ENCODE data around the gene MDFI. TPM values are rescaled to one million over a fixed set of nuclear protein-coding genes. Genes with fewer than 3 reads are reported as not detected.

The MDFI gene
- polyA plus RNA-seq, 1 experiment = 0.19 TPM

DNA sequence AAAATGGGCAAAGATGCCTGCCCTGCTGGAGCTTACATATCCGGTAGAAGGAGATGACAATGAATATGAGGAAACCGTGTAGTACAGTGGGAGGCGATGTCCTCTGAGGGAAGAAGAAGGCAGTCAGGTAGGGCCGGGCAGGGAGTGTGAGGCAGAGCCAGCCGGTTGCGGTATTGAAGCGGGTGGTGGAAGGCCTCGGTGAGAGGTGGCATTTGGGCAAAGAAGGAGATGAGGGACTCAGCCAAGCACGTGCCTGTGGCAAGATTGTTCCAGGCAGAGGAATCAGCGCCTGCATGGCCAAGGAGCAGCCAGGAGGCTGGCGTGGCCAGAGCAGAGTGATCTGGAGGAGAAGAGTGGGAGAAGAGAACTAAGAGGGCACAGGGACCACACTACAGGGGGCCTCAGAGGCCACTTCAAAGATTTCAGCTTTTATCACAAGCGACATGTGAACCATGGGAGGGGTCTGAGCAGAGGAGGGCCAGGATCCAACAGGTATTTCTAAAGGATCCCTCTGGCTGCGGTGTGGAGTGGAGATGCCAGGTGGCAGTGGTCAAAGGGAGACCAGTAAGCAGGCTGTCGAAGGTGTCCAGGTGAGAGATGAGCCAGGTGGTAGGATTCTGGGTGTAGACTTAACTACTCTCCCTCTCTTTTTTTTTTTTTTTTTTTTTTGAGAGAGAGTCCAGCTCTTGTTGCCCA lies 13.8 kb downstream of the MDFI start:
- ChIA-PET POLR2A (interaction anchor here (0.6 kb wide), 1 partner anchor 244 kb away, joined by 3 read pairs; no protein-coding TSS in a partner anchor), CTCF (interaction anchor here (0.6 to 1.2 kb wide), 3 partner anchors 32 to 172 kb away, joined by 3 read pairs; no protein-coding TSS in a partner anchor)
- no peak for DNase-seq (ENCODE audit: low read depth, low spot score)
- TF ChIP-seq, protein P1, sequence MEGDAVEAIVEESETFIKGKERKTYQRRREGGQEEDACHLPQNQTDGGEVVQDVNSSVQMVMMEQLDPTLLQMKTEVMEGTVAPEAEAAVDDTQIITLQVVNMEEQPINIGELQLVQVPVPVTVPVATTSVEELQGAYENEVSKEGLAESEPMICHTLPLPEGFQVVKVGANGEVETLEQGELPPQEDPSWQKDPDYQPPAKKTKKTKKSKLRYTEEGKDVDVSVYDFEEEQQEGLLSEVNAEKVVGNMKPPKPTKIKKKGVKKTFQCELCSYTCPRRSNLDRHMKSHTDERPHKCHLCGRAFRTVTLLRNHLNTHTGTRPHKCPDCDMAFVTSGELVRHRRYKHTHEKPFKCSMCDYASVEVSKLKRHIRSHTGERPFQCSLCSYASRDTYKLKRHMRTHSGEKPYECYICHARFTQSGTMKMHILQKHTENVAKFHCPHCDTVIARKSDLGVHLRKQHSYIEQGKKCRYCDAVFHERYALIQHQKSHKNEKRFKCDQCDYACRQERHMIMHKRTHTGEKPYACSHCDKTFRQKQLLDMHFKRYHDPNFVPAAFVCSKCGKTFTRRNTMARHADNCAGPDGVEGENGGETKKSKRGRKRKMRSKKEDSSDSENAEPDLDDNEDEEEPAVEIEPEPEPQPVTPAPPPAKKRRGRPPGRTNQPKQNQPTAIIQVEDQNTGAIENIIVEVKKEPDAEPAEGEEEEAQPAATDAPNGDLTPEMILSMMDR (IDR thresholded peaks at IDR 0.05; ENCODE audit: low read depth, low read length) = no peak
- Histone ChIP-seq H3K27ac (ENCODE audit: low read depth, low read length) (no peak overlapping the region), H3K27me3 (ENCODE audit: control insufficient read depth, insufficient read depth, low read length) (peaks cover 23% of the 10 kb centered on the region), H3K9me3 (ENCODE audit: control insufficient read depth, insufficient read depth, low read length) (no peaks in the 10 kb centered on the region; the same call in 1 of the 2 replicates), H3K4me3 (ENCODE audit: low read depth, low read length) (no peak overlapping the region)

DNA sequence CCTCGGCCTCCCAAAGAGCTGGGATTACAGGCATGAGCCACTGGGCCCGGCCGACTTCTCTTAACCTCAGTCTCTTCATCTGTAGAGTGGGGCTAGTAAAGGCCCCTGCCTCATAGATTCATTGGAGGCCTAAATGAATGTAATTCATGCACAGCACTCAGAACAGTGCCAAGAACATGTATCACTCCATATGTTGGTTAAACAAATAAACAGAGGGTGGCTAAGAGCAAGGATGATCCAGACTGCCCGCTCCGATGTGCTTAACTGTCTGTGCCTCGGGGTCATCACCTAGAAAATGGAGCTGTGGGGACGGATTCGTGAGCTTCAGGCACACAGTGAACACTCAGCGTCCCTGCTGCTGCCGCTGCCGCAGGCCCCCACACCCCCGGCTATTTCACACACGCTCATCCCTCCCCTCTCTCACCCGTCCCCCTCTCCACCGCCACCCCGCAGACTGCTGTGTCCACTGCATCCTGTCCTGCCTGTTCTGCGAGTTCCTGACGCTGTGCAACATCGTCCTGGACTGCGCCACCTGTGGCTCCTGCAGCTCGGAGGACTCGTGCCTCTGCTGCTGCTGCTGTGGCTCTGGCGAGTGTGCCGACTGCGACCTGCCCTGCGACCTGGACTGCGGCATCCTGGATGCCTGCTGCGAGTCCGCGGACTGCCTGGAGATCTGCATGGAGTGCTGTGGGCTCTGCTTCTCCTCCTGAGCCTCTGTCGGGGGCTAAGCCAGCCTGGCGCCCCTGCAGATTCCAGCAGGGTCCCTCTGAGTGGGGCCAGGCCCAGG lies 14.8 kb downstream of the MDFI start:
- POLR2A ChIA-PET = no interaction called here
- TF ChIP-seq, protein P1 (IDR thresholded peaks at IDR 0.05; ENCODE audit: low read depth, low read length) = no peak
- no peaks in the 10 kb centered on the region; the same call in 1 of the 2 replicates for H3K9me3 ChIP-seq (ENCODE audit: control insufficient read depth, insufficient read depth, low read length)
- CTCF ChIA-PET = interaction anchor here (0.6 to 1.2 kb wide), 2 partner anchors 31 to 173 kb away, joined by 3 read pairs; no protein-coding TSS in a partner anchor
- H3K4me3 ChIP-seq (ENCODE audit: low read depth, low read length) = no peak overlapping the region
- DNase-seq (ENCODE audit: low read depth, low spot score) = no peak
- peaks cover 26% of the 10 kb centered on the region for H3K27me3 ChIP-seq (ENCODE audit: control insufficient read depth, insufficient read depth, low read length)
- H3K27ac ChIP-seq (ENCODE audit: low read depth, low read length) = no peak overlapping the region

DNA sequence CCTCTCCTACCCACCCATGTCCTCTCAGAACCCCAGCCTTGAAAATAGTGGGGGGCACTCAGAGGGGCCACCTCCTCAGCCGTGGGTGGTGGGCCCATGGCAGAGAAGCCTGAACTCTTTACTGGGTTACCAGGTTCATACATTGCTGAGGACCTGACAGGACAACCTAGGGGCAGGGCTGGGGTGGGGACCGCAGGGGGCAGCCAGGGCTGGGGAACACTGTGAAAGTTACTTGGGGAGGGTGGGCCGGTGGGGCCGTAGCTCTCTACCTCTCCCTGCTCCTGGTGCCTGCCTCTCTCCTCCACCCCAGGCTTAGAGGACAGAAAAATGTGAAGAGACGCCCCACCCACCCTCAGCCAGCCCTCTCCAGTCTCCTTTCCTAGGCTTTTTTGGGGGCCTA lies 15.4 kb downstream of the MDFI start:
- CTCF ChIA-PET = no interaction called here
- POLR2A ChIA-PET = no interaction called here
- no peak for DNase-seq (ENCODE audit: low read depth, low spot score)

DNA sequence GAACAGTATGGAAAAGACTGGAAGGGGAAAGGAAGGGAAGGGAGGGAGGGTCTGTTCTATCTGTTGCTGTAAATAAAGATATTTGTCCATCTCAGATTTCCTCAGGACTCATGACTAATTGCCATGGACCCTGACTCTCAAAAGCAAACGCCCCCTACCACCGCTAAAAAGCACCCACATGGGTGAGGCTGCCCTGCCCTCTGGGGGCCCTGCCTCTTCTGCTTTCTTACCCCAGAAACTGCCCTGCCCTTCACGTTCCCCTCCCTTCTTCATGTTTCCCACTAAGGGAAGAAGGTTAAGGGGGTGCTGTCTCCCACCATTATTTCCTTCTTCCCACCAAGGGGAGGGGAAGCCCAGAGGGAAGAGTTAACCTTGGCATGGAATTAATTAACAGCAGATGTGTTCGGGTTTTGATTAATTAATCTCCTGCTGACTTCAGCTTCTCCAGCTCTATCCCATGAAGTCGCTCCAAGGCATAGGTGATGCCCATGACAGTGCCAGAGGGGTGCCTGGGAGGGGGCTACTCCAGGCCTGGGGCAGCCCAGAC lies 16.0 kb downstream of the MDFI start:
- Histone ChIP-seq H3K27ac (ENCODE audit: low read depth, low read length) (no peak overlapping the region), H3K9me3 (ENCODE audit: control insufficient read depth, insufficient read depth, low read length) (no peaks in the 10 kb centered on the region; the same call in 1 of the 2 replicates), H3K4me3 (ENCODE audit: low read depth, low read length) (no peak overlapping the region), H3K27me3 (ENCODE audit: control insufficient read depth, insufficient read depth, low read length) (peaks cover 34% of the 10 kb centered on the region)
- DNase-seq (ENCODE audit: low read depth, low spot score) = no peak
- TF ChIP-seq, protein P1 (IDR thresholded peaks at IDR 0.05; ENCODE audit: low read depth, low read length) = no peak
- ChIA-PET CTCF (no interaction called here), POLR2A (no interaction called here)

More for the DNA sequence above, 15.4 kb downstream of the MDFI start:
- no peak overlapping the region for H3K4me3 ChIP-seq (ENCODE audit: low read depth, low read length)
- TF ChIP-seq, protein P1 (IDR thresholded peaks at IDR 0.05; ENCODE audit: low read depth, low read length) = no peak
- H3K27ac ChIP-seq (ENCODE audit: low read depth, low read length) = no peak overlapping the region
- H3K9me3 ChIP-seq (ENCODE audit: control insufficient read depth, insufficient read depth, low read length) = no peaks in the 10 kb centered on the region; the same call in 1 of the 2 replicates
- H3K27me3 ChIP-seq (ENCODE audit: control insufficient read depth, insufficient read depth, low read length) = peaks cover 31% of the 10 kb centered on the region

Data from AG04450 (cell line).